GM18508 (cell line): Measurements from ENCODE around the gene CYP27C1.

Experiments
- ATAC-seq: cut with Tn5 transposase; IDR thresholded peaks from one replicate; pipeline ENCODE4 v1.9.1; 2021; ENCODE audit warnings: moderate number of reproducible peaks; ENCODE audit not compliant: insufficient read depth, unreplicated experiment

CYP27C1 gene

DNA sequence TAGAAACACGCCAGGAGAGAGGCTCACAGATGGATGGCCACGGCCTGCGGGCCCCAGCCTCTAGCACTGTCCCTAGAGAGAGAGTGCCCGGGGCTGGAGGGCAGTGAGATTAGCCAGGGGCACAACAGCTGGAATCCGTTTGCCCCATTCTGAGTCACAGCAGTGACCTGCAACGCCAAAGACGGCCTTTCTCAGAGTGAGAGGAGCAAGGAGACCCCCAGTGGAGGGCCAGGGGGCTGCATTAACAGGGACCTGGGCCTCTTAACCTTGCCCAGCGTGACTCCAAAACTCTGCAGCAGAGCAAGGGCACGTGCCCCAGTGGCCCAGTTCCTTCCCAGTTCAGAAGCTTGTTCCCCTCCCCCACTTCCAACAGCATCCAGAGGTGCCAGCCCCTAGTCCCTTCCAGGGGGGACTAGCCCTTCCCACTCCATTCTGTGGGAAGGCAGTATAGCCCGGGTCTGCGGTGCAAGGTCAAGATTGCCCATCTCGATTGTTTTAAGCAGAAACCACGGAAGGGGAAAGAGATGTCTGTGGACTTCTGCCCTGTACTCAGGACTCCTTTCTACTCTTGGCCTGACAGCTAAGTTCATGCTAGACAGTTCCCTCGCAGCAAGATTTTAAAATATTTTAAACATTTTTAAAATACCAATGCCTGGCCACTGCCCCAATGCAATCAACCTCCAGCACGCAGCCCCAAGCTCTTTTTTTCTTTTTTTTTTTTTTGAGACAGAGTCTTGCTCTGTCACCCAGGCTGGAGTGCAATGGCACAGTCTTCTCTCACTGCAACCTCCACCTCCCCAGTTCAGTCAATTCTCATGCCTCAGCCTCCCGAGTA is 62.2 kb downstream of the CYP27C1 start:
- no peak for ATAC-seq

DNA sequence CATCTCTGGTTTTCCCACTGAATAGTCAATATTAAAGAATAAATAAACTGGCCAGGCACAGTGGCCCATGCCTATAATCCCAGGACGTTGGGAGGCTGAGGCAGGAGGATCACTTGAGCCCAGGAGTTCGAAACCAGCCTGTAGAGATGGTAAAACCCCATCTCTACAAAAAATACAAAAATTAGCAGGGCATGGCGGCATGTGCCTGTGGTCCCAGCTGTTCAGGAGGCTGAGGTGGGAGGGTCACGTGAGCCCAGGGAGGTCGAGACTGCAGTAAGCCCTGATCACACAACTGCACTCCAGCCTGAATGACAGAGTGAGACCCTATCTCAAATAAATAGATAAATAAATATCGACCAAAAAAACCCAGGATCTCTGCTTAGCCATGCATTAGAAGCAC is 63.0 kb downstream of the CYP27C1 start:
- ATAC-seq: no peak

DNA sequence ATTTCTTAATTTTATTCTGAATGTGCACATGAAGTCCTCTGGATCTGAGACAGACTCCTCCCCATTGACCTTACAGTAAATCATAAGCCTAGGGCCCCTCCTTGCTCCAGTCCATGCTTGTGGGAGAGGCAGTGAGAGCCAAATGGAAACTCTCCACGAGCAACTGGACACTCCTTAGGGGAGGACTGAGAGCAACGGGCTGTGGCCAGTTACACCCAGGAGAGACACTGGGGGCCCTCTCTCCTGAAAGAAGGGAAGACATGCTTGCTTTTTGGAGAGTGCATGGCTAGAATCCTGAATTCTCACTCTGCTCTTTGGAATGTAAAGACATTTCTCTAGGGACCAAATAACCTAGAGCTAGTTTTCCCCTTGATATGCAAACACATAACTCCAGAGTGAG is 64.2 kb downstream of the CYP27C1 start:
- ATAC-seq: no peak

DNA sequence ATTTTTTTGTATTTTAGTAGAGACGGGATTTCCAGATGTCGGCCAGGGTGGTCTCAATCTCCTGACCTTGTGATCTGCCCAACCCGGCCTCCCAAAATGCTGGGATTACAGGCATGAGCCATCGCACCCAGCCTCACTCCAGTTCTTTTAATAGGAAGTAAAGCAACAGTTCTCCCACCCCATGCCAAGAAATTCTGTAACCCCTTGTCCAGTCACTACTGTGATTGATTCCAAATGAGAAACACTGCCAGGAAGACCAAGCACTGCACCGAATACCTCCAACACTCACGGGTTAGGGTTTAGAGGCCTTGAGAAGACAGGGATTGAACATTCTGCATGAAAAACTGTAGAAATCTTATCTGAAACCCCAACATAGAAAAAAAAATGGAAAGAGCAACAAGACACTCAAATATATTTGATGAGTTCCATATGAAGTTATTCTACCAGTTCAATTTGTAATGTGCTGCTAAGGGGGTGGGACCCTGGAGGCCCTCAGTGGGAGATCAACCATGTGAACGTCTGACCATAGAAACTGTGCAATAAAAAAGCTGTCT is 65.0 kb downstream of the CYP27C1 start:
- ATAC-seq: no peak

DNA sequence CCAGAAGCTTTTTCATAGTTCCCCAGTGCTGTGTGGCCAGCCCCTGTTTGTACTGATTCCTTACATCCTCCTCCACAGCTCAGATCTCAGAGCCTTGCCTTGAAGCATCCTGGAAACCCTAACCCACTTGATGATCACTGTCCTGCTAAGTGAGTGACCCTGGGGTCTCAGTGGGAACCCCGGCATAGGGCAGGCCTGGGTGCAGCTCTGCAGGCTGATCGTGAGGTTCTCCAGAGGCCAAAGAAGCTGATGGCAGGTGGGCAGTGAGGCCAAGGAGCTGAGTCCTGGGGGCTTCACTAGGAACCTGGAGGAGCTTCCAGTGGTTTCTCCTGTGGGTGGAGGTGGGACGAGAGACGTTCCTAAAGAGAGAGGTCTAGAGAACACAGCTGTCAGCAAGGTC is 65.7 kb downstream of the CYP27C1 start:
- ATAC-seq: no peak

DNA sequence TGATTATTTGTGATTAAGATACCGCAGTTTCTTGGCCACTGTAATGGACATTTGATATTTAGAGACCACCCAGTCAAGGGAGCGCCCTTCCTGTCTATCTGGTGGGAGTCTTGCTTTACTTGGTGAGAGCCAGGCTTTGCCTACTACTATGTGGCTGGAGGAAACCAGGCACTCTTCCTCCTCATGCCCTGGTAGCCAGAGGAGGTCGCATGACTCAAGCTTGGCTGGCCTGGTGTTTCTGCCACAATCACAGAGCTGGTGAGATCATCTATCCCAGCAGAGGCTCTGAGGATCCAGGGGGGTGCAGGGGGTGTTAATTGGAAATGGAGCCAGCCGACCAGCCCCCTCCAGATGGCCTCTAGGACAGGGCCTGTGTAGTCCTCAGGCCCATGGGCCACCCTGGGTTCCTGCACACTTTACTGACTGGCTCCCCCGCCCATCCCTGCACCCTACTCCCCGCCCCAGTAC is 66.4 kb downstream of the CYP27C1 start:
- no peak for ATAC-seq

DNA sequence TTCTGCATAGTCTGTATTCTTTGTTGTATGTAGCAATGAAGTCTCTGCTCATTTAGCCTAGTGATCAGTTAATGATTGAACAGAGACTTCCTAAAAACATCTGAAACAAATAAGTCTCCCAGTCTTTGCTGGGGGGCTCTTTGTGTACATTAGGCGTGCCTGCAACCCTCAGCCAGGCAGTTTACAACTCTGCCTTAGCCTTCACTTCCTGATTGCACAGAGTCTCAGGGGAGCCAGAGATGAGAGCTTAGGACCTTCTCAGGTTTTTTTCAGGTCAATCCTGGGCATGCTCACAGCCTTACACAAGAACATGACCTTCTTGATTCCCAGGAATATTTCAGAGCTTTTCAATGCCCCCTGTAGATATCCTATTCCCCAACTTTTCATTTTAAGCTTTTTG is 69.1 kb downstream of the CYP27C1 start:
- ATAC-seq: no peak

DNA sequence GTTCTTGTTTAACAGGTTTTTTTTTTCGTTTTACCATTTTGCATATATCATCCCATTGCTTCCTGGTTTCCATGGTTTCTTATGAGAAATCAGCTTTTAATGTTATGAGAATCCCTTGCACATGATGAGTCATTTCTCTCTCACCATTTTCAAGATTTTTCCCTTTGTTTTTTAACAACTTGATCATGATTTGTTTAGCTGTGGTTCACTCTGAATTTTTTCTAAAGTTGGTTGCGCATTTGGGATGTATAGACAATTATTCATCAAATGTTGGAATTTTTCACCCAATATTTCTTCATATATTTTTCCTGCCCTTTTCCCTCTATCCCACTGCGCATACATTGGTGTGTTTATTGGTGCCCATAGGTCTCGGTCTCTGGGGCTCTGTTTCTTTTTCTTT is 70.7 kb downstream of the CYP27C1 start:
- ATAC-seq: no peak

DNA sequence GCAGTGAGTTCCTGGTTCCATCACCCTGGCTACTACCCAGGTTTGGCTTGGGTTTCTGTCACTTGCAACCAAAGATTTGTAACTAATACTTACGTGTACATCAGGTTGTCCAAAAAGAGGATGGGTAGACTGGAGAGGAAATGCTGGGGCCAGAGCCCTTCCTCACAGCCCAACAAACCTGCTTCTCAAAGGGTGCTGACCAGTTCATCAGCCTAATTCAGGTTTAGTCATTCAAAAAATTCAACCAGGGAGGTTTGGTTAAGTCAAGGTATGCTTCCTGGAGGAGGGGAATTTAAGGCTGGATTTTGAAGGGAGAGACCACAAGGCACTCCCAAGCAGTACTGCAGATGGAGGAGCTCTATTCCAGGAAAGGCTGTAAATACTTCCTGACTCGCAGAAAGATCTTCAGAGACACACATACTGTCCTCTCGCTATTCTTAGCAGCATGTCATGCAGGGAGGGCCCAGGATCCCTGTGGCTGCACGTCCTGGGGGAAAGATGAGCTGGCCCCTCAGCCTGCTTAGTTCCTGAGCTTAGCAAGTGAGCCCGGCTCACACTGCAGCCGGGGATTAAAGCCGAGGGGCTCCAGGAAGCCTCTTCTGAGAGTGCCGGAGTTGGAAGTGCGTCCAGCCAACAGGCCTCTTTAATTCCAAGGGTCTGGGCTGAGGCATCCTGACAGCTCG is 73.1 kb downstream of the CYP27C1 start:
- ATAC-seq: no peak

DNA sequence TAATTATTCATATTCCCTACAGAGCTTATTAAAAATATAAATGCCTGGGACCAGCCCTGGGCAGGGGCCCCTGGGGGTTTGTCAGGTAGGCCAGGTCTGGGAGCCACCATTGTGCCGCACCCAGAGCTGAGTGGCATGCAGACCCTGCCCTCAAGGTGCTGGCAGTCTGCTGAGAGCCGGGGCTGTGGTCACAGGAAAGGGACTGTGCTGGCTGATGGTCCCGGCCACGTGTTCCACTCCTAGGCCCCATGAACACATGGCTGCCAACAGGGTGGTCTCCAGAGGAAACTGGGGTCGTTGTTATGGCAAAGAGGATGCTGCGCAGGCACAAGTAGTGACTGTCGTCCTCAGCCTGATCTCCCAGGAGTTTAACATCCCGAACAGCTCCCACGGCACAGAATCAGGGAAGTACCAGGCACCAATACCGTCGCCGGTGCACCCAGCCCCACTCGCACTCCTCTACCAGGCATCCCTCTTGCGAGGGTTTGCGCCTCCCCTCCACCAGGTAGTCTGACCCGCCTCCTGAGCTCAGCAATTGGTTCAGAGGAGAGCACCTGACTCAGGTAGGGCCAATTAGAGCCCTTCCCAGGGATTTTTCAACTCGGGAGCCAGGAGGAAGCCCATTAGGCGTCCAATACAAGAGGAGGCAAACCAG is 73.9 kb downstream of the CYP27C1 start:
- ATAC-seq: no peak

DNA sequence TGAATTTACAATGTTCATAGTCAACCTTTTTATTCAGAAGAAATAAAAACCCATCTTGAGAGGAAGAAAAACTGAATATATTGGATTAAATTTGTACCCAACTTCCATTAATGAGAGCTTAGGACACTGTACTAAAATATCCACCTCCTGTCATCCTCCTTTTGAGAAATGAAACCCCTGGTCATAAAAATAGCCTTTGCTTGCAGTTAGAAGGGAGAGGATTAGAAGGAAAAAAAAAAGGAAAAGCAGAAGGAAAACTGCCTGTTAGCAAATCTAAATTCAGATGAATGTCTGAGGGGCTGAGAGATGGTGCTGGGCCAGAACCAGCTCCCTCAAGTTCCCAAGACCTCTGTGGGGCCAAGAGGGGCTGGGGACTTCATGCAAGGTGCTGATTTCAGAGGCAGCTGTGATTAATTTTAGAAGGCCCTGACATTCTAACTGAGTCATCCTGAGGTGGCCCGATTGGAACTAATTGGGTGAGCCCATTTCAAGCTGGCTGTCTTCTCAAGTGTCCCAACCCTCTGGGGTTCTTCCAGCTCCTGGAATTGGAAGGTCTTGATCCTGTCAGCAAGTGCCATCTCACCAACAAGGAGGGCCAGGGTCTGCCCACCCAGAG is 74.7 kb downstream of the CYP27C1 start:
- no peak for ATAC-seq

DNA sequence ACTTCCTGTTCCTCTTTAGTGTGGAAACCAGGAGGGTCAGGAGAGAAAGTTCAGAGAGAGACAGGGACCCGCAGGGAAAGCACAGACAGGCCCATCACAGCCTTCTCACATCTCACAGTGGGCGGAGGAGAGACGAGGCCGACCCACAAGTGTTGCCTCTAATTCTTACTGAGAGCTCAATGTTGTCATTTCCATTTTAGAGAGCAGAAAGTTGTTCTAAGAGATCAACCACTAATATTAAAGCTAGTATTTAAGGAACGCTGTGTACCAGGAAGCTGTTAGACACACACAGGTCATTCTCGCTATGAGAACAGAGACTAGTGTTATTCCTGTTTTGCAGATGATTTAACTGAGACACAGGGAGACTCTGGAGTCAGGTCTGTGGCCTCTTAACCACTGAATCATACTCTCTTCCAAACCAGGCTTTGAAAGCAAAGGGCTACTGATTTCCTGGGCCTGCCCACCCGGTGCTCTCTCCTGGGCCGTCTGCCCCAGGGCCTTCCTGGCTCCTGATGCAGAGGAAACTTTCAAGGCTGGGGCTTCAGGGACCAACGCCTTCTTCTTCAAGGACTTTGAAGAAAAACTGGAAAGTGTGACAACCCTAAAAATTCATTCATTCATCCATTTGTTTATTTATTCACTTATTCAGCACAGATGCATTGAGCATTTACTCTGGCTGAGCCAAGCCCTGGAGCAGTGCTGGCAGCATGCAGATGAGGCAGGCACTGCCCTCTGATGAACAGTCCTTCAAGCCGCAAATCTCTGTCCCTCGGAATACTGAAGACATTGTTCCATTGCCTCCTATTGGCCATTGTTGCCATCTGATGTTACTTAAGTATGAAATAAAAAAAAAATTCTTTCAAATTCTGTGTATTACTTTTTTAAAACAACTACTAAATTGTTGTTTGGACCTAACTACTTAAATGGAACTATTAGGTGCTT is 76.0 kb downstream of the CYP27C1 start:
- ATAC-seq: no peak

DNA sequence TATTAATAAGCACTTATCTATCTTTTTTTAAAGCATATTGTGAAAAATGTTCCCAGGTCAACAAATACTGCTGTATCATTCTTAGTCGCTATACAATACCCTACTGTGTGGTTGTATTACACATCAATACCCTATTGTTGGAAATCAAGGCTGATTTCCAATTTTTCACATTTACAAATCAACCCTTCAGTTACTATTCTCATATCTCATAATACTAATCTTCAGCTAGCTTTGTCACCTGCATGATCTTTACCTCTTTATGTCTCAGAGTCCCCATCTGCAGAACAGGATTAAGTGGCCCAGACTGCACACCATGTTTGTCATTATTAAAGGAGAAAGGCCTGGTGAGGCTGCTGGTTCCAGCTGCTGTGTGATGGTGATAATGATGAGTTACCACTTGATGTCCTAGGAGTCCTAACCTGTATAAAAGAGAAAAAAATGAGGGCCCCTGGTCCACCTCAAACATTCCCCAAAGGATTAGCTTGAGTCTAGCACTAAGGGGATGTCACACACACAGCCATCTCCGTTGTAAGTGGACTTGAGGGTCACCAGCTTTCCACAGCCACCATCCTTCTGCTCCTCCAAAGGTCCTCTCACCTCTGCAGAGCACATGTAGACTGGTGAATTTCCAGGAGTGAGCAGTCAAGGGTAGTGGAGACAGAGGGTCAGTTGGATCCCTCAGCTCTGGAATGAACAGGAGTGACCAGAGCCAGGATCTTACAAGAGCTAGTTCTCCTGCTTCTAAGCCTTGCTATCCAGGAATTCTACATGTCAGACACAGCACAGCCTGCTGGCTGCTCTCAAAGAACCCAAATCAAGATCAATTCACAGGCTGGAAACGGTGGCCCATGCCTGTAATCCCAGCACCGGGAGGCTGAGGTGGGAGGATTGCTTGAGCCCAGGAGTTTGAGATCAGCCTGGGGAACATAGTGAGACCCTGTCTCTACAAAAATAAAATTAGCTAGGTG is 77.2 kb downstream of the CYP27C1 start:
- ATAC-seq: no peak

DNA sequence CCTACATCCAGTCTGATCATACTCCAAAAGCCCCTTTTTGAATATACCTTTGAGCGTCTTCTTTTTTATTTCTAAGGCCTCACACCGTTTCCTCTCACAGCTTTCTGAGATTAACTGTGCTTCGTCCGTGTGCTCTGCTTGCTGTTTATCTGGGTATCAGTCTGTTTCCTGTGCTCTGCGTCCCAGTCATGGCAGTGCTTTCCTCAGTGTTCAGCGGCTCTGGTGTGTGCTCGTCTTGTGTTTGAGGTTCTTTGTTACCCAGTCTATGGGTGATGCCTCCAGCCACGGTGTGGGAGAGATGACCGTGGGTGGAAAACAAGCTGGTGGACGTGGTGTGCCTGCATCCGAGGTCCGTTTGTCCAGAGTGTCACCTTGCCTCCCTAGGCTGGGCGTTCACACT is 79.6 kb downstream of the CYP27C1 start:
- no peak for ATAC-seq

DNA sequence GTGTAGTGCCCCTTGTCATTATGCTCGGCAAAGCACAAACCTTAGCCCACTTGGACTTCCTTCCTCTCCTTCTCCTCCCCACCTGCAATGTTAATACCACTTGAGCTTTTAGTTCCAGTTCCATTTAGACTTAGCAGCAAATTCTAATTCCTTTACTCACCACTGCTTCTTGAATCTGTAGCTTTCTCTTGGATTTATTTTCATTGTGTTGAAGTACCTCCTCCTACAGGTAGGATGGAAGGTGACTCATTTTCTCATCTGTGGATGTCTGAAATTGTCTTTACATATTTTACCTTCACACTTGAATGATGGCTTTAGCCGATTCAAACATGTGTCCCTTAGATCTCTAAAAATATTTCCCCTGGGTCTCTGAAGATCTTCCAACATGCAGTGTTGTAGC is 80.3 kb downstream of the CYP27C1 start:
- no peak for ATAC-seq

DNA sequence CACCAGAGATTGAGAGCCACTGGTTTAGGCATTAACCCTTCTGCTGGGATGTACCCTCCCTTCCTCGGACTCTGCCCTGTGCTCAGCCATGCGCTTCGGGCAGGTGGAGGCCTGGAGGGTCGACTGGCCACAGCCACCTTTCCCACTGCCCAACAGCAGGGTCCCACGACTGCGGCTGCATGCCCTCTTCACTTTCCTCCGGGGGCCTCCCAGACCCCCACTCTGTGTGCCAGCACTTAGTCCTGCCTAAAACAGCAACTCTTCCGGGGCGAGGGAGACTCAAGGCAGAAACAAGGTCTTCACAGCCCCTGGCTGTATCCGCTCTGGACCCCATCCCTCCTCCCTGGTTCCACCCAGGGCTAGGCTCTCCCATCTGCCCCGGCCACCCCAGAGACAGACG is 81.8 kb downstream of the CYP27C1 start:
- ATAC-seq: no peak

DNA sequence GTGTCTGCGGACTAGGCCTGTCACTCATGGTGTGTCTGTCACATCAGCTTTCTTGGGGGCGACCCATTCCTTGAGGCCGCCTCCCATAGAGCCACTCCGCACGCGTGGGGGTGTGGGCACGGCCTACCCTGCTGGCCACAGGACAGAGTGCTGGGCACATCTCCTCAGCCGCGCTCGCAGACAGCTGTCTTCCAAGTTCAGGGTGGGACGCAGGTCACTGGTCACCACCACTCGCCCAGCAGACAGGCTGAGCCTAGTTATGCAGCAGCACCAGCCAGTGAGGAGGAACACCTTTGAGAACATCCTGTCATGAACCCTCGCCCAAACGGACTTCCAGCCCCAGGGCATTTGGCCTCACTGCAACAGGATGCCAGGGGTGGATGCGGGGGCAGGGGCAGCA is 82.4 kb downstream of the CYP27C1 start:
- ATAC-seq: no peak

DNA sequence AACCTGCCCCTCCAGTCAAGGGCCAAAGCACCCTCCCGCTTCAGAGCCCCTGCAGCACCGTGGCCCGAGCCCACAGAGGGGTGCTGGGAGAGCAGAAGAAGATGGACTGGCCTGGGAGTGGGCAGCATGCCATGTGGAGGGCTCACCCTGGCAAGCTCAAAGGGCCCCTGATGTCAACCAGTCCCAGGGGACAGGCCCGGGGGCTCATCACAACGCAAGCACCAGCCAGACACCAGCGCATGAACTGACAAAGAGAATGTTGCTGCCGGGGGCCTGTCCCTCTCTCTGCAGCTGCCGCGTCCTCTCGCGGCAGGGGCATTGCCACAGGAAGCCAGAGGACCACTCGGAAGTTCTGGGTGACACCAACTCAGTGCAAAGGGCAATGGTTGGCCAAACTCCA is 82.9 kb downstream of the CYP27C1 start:
- no peak for ATAC-seq
